ENCODE results near the gene MRPL45.

DNA sequence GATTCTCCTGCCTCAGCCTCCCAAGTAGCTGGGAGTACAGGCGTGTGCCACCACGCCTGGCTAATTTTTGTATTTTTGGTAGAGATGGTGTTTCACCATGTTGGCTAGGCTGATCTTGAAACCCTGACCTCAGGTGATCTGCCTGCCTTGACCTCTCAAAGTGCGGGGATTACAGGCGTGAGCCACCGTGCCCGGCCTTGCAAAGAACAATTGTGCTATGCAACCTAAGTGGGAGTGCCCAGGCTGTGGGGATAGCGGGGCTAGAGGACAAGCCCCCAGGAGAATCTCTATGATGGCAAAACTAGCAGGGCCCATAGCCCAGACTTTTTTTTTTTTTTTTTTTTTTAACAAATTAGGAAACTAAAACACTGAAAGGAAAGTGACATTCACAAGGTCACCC is 48.8 kb downstream of the MRPL45 start:
- no peak for TF ChIP-seq GLIS3 (CRISPR knock-in tag; IDR thresholded peaks at IDR 0.05)
- no peak for TF ChIP-seq BACH2 (CRISPR knock-in tag; IDR thresholded peaks at IDR 0.05; ENCODE audit: borderline replicate concordance)
- TF ChIP-seq, protein P1, sequence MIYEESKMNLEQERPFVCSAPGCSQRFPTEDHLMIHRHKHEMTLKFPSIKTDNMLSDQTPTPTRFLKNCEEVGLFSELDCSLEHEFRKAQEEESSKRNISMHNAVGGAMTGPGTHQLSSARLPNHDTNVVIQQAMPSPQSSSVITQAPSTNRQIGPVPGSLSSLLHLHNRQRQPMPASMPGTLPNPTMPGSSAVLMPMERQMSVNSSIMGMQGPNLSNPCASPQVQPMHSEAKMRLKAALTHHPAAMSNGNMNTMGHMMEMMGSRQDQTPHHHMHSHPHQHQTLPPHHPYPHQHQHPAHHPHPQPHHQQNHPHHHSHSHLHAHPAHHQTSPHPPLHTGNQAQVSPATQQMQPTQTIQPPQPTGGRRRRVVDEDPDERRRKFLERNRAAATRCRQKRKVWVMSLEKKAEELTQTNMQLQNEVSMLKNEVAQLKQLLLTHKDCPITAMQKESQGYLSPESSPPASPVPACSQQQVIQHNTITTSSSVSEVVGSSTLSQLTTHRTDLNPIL (CRISPR knock-in tag; IDR thresholded peaks at IDR 0.05; ENCODE audit: low read depth), result no peak
- TF ChIP-seq, protein P2, sequence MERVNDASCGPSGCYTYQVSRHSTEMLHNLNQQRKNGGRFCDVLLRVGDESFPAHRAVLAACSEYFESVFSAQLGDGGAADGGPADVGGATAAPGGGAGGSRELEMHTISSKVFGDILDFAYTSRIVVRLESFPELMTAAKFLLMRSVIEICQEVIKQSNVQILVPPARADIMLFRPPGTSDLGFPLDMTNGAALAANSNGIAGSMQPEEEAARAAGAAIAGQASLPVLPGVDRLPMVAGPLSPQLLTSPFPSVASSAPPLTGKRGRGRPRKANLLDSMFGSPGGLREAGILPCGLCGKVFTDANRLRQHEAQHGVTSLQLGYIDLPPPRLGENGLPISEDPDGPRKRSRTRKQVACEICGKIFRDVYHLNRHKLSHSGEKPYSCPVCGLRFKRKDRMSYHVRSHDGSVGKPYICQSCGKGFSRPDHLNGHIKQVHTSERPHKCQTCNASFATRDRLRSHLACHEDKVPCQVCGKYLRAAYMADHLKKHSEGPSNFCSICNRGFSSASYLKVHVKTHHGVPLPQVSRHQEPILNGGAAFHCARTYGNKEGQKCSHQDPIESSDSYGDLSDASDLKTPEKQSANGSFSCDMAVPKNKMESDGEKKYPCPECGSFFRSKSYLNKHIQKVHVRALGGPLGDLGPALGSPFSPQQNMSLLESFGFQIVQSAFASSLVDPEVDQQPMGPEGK (CRISPR knock-in tag; IDR thresholded peaks at IDR 0.05; ENCODE audit: borderline replicate concordance), result no peak
- TF ChIP-seq RARB (CRISPR knock-in tag; IDR thresholded peaks at IDR 0.05), result no peak
- TF ChIP-seq ARNTL (CRISPR knock-in tag; IDR thresholded peaks at IDR 0.05; ENCODE audit: borderline replicate concordance, low read depth), result no peak
- TF ChIP-seq OSR1 (CRISPR knock-in tag; IDR thresholded peaks at IDR 0.05), result no peak

All from SK-N-SH treated with all-trans-retinoic acid at 6 μM for 48 hours (cell line).